GM19099 (cell line): ENCODE results near the gene PLET1.

Source experiments
- POLR2A ChIP-seq: IDR thresholded peaks from 3 replicates; pipeline ENCODE4 v1.6.1; 2011; ENCODE audit warnings: low read depth; ENCODE audit not compliant: insufficient read length; ENCODE audit errors: extremely low read depth

Gene PLET1

GRCh38 chr11:112229746-112230433 is 30.8 kb downstream of the PLET1 start:
- no peak for TF ChIP-seq POLR2A

GRCh38 chr11:112229159-112229558 is 31.5 kb downstream of the PLET1 start:
- no peak for TF ChIP-seq POLR2A

DNA sequence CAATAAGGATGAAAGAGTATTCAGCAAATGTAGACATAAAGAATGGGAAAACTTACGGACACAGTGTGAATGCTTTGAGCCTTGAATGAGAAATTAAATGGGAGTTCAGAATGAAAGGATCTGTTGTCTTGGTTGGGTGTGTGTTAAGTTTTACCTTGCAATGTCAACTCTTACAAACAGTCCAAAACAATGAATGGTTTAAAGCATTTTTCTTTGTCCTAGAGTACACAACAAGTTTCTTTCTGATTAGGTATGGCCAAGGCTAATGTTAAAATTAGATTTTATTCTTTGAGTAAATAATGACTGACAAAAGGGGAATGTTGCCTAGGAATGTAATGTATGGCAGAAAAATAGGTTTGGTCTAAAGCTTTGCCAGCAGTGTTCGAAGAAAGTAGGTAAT is 32.0 kb downstream of the PLET1 start:
- no peak for TF ChIP-seq POLR2A

GRCh38 chr11:112227471-112227870 is 33.2 kb downstream of the PLET1 start:
- no peak for TF ChIP-seq POLR2A

DNA sequence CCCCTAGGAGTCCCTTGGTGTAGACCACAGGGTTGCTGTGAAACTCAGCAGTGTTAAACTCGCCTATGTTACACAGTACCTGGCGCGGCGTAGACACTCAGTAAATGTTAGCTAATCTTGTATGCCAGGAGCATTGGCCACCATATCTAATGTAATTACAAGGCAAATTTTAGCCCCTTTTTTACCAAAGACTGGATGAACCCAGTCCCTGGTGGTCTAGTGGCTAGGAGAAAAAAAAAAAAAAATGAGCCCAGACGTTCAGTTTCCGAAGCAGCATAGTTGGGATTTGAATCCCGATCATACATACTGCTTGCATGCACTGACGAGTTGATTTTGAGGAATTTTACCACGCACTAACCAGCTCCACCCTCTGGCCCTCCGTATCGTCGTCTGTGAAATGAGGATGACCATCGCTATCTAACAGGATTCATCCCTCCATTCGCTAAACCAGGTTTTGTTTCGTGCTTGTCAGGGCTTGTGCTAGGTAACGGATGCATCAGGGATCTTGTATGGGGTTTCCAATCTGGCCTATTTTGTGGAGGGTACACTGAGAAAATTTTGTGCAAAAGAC is 33.7 kb downstream of the PLET1 start:
- no peak for TF ChIP-seq POLR2A

GRCh38 chr11:112226062-112226830 is 34.4 kb downstream of the PLET1 start, which contains the start of gene PTS:
TSS of gene PTS (plus strand) at chr11:112226428. CDS start at chr11:112226444, 16 bp downstream.
- peak; percentile 92 for TF ChIP-seq POLR2A

DNA sequence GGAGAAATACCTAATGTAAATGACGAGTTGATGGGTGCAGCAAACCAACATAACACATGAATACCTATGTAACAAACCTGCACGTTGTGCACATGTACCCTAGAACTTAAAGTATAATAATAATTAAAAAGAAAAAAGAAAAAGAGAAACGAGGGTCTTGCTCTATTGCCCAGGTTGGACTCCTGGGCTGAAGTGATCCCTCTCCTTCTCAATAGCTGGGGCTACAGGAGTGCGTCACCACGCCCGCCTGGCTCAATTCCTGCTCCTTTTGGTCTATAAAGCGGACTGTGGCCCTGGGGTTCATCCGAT is 35.0 kb downstream of the PLET1 start:
- TF ChIP-seq POLR2A: no peak

- TF ChIP-seq POLR2A: no peak
Measured at GRCh38 chr11:112223754-112224532, 36.7 kb downstream of the PLET1 start.

- no peak for TF ChIP-seq POLR2A
Measured at GRCh38 chr11:112223121-112223520, 37.5 kb downstream of the PLET1 start.

- TF ChIP-seq POLR2A: no peak
Measured at GRCh38 chr11:112222303-112222702, 38.4 kb downstream of the PLET1 start.

GRCh38 chr11:112221274-112221835 is 39.3 kb downstream of the PLET1 start:
- no peak for TF ChIP-seq POLR2A

DNA sequence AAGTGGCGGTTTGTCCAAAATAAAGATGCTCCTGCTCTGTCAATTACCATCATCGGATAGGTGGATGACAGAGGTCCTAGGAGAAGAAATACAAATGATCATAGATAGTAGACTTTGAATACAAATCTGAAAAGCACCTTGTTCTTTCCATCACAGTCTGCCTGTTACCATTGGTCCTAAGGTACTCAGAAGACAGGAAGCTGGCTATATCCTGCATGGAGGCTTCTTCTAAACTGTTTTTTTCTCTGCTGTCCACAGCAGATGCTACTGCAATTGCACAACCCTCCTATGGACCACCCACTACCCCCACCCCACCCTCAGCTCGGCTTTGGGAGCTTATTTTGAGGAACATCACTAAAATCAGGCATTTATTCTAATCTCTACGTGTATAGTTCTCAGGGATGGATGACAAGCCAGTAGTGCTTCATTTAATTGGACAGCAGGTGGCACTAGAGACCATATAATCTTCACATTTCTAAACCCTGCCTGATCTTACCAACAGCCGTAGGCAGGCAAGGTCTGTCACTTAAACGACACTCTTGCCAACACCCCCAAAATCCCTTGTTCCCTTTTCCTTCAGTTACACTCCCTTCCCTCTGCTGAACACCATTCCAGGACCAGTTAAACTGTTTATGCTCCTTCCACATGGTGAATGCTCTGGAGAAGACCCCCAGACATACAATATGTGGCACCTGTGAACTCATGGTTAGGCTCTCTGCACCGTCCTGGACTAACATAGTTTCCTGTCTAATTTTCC is 41.0 kb downstream of the PLET1 start:
- no peak for TF ChIP-seq POLR2A

GRCh38 chr11:112216561-112217105 is 44.0 kb downstream of the PLET1 start:
- no peak for TF ChIP-seq POLR2A

GRCh38 chr11:112215621-112216020 is 45.0 kb downstream of the PLET1 start:
- no peak for TF ChIP-seq POLR2A
